Activated CD8-positive, alpha-beta memory T cell treated with anti-CD3 and anti-CD28 coated beads for 1 hour (primary cell): Measurements from ENCODE around the gene GINM1.

Experiments used
- DNase-seq, 2 donors: peaks; one replicate each; pipeline ENCODE4 v3.0.0-alpha.2; 2020; ENCODE audit warnings: low read depth in 1 of 2; ENCODE audit errors: extremely low read depth in 1 of 2

GINM1 gene

DNA sequence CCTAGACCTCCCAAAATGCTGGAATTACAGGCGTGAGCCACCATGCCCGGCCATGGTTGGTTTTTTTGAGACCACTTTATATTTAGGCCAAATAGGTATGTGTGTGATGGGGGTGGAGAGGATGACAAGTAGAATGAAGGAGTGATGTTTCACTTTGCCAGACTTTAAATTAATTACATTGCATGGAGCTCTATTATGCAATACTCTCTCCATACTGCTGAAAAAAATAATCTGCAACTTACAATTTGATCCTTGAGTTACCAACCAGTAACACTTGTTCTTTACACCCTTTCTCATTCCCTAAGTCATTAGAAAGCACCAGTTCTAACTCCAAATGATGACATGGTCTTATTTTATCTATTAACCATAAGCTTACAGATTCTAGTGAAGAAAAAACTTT lies 26.8 kb downstream of the GINM1 start:
- DNase-seq: no peak

DNA sequence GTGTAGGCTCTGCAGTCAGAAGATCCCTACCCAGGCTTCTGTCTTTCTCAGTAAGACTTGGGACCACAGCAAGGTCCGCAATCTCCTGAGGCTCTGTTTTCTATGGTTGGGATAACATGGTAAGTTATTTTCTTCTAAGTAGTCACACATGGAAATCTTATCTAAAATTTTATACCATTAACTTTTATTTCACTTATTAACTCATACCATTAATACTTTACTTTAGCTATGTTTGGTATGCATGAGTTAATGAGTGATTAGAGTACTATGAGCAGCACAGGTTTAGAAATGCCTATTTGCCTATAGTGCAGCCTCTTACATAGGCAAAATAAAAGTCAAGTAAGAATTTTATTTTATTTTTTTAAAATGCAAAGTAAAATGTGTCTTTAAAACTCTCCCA lies 27.2 kb downstream of the GINM1 start:
- no peak for DNase-seq

DNA sequence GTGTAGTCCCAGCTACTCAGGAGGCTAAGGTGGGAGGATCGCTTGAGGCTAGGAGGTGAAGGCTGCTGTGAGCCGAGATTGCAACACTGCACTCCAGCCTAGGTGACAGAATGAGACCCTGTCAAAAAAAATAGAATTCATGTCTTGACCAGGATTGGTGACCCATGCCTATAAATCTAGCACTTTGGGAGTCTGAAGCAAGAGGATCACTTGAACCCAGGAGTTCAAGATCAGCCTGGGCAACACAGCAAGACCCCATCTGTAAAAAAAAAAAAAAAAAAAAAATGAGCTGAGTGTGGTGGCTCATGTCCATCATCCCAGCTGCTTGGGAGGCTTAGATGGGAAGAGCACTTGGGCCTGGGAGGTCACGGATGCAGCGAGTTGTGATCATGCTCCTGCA lies 34.3 kb downstream of the GINM1 start:
- DNase-seq: no peak

DNA sequence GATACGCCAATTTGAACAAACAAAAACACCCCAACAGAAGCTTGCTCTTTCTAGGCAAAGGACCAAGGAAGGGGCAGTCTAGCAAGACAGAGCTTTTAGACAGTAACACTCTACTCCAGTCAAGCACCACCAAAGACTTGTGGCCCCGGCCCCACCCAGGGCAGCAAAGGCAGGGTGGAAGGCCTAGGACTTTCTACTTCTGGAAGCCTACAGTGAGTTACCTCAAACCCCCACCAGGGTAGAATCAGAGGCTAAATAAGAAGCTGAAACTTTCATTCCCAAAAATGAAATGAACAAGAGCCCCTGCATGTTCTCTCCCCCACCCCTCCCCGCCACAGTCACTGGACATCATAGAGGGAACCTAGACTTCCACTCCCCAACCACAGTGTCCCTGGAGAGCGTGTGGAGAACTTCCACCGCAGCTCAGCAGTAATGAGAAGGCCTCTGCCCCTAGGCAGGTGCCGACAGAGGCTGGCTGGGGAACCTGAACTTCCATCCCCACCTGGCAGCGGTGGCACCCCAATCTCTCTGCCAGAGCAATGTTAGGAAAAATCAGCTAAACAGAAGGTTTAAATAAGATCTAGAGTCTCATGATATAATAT lies 42.3 kb downstream of the GINM1 start:
- no peak for DNase-seq

DNA sequence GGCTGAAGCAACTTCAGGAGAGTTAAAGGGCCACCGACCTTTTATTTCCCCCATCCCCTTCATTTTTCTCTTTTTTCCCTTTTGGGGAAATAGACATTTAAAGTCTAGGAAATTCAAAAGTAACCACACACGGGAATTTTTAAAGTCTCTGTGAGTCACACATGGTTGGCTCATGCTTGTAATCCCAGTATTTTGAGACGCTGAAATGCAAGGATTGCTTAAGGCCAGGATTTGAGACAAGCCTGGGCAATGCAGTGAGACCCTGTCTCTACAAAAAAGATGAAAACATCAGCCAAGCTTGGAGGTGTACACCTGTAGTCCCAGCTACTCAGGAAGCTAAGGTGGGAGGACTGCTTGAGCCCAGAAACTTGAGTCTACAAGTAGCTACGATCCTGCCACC lies 48.2 kb downstream of the GINM1 start:
- DNase-seq: no peak

DNA sequence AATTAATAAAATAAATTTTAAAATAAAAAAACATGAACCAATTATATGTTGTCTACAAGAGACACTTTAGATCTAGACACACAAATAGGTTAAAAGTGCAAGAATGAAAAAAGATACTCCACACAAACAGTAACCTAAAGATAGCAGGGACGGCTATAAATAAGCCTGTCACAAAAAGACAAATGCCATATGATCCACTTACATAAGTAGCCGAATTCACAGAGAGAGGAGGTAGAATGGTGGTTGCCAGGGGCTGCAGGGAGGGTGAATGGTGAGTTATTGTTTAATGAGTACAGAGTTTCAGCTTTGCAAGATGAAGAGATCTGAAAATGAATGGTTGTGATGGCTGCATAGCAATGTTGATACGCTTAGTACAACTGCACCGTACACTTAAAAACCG lies 49.6 kb downstream of the GINM1 start:
- DNase-seq: no peak

DNA sequence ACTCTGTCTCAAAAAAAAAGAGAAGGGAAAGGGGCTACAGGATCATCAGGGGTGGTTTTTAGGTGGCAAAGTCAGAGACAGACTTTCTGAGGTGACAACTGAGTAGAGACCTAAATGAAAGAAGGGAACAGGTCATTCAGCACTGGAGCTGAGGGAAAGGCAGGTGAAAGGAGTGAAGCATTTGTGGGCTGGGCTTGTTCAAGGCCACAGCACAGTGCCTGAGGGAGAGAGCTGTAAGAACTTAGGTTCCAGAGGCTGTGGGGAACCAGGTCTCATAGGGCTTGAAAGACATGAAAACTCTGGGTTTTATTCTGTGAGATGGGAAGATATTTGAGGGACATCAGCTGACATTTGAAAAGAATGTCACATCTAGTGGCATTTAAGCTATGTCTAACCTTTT lies 61.5 kb downstream of the GINM1 start:
- DNase-seq: no peak

DNA sequence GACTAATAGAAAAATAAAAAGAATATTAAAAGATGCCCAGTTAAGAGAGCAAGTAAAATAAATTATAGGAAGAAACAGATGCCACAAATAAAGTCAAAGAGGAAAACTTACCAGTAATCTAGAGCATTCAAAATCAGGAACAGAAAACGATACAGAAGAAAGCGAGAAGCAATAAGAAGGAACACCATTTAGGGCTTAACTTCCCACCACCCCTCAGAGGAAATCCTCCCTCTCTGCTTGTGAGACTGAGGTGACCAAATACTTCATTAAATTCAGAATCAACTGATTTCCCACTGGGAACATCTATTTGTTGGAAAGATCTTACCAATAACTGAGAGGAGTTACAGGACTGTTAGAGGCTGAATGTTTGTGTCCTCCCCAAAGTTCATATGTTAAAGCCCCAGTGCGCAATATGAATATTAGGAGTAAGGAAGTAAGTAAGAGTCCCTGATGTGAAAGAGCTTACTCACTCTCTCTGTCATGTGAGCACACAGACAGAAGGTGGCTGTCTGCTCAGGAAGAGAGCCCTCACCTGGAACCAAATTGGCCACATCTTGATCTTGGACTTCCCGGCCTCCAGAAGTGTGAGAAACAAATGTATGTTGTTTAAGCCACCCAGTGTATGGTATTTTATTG lies 62.8 kb downstream of the GINM1 start:
- no peak for DNase-seq

DNA sequence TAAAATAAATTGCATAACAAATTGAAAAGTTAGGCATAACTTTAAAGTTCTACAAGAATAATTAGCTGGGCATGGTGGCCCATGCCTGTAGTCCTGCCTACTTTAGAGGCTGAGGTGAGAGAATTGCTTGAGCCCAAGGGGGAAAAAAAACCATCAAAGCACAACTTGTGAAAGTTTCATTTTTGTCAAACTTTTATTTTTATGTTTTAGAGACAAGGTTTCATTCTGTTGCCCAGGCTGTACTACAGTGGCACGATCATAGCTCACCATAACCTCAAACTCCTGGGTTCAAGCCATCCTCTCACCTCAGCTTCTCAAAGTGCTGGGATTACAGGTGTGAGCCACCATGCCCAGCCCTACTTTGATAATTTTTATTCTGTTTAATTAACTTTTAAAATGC lies 68.1 kb downstream of the GINM1 start:
- DNase-seq: no peak

DNA sequence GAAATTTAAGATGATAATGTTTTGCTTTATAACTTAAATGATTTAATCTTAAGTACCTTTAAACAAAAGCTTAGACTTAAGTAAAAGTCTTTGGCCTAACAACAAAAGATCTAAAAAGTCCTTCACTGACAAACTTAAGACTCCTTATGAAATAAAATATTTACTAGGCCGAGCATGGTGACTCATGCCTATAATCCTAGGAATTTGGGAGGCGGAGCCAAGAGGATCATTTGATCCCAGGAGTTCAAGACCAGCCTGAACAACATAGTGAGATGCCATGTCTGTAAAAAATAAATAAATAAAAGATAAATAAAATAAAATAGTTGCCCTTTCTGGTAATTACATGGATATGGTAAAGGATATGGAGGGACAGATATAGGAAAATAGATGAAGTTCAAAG lies 69.9 kb downstream of the GINM1 start:
- no peak for DNase-seq
